Sigmoid colon (tissue), 4 donors: ENCODE measurements around the gene CDT1.

Source experiments
- CTCF ChIP-seq, 4 experiments: fragments of 450-650 bp in 3 of 4; fragments of 200-600 bp in 1 of 4; IDR thresholded peaks; one replicate each; pipeline ENCODE4 v1.5.1; 2016 to 2019; ENCODE audit warnings: antibody characterized with exemption in 4 of 4, mild to moderate bottlenecking in 3 of 4, moderate library complexity in 2 of 4
- POLR2A ChIP-seq, 2 donors: fragments of 450-650 bp; IDR thresholded peaks; one replicate each; pipeline ENCODE4 v1.6.1; 2016; ENCODE audit warnings: antibody characterized with exemption in 2 of 2, mild to moderate bottlenecking in 2 of 2, moderate library complexity in 2 of 2
- POLR2AphosphoS5 ChIP-seq, 4 donors: sonication (generic); formaldehyde crosslinking; IDR thresholded peaks; one replicate each; pipeline ENCODE4 v1.6.1; 2017; ENCODE audit warnings: antibody characterized with exemption in 4 of 4

GRCh38 chr16:88835818-88836217, 32.2 kb downstream of the CDT1 start:
- TF ChIP-seq CTCF (IDR thresholded peaks at IDR 0.05) (no peak), POLR2A (IDR thresholded peaks at IDR 0.05) (no peak), POLR2AphosphoS5 (IDR thresholded peaks at IDR 0.05) (no peak)
